HPDE6-E6E7 (cell line): Measurements from ENCODE around the gene TMEM170A.

ENCODE experiments used
- DNase-seq: peaks from one replicate; pipeline ENCODE4 v3.0.0; 2011; ENCODE audit warnings: missing footprints; ENCODE audit errors: extremely low spot score

The TMEM170A gene

GRCh38 chr16:75401691-75402090 lies 62.8 kb downstream of the TMEM170A start:
- no peak for DNase-seq

GRCh38 chr16:75398333-75398732 lies 66.2 kb downstream of the TMEM170A start:
- no peak for DNase-seq

- no peak for DNase-seq
Observed at GRCh38 chr16:75394941-75395340, 69.5 kb downstream of the TMEM170A start.
